Calu3 (cell line): ENCODE results near the gene NTNG2. TPM values are rescaled to one million over a fixed set of nuclear protein-coding genes. Genes with fewer than 3 reads are reported as not detected.
"Not testable (repeated sequence)": the region's sequence is repeated elsewhere in the genome, so short reads cannot be mapped to it uniquely, and the experiment has no call there.

ENCODE experiments used
- BruUV-seq: library from RNA; stranded (reverse); fragments of 400-500 nt; replicated peaks from 2 replicates; lab custom pipeline; 2021; lab: Mats Ljungman, UMichigan
- CTCF ChIA-PET: fragments of 300-600 bp; sonication (Branson Sonifier 250); formaldehyde crosslinking; loops from one replicate; lab custom pipeline; 2022; ENCODE audit warnings: antibody characterized with exemption; lab: Charles Lee
- DNase-seq: peaks from one replicate; pipeline ENCODE4 v3.0.0; 2022
- H3K27ac Mint-ChIP-seq: one replicate; pipeline ENCODE4 v1.8.0; 2022; ENCODE audit warnings: mixed read lengths; ENCODE audit not compliant: unreplicated experiment
- H3K27me3 Mint-ChIP-seq: one replicate; pipeline ENCODE4 v1.8.0; 2022; ENCODE audit warnings: mixed read lengths; ENCODE audit not compliant: unreplicated experiment
- H3K36me3 Mint-ChIP-seq: one replicate; pipeline ENCODE4 v1.8.0; 2022; ENCODE audit warnings: mild to moderate bottlenecking, moderate library complexity, mixed read lengths; ENCODE audit not compliant: insufficient read depth, unreplicated experiment
- H3K4me1 Mint-ChIP-seq: one replicate; pipeline ENCODE4 v1.8.0; 2022; ENCODE audit warnings: mild to moderate bottlenecking, low read depth, mixed read lengths; ENCODE audit not compliant: unreplicated experiment
- H3K4me3 Mint-ChIP-seq: one replicate; pipeline ENCODE4 v1.8.0; 2022; ENCODE audit warnings: mild to moderate bottlenecking, low read depth, moderate library complexity, mixed read lengths; ENCODE audit not compliant: unreplicated experiment
- H3K9me3 Mint-ChIP-seq: one replicate; pipeline ENCODE4 v1.8.0; 2022; ENCODE audit warnings: low read depth, mixed read lengths; ENCODE audit not compliant: unreplicated experiment
- CTCF ChIP-seq: fragments of 200-600 bp; IDR thresholded peaks from one replicate; pipeline ENCODE4 v1.8.0; 2022; ENCODE audit warnings: antibody characterized with exemption; ENCODE audit not compliant: unreplicated experiment
- intact Hi-C: fragments of 100-400 bp; cut with micrococcal nuclease; formaldehyde crosslinking; loops from one replicate; pipeline ENCODE4 v1.10.0; 2022; ENCODE audit not compliant: unreplicated experiment
- total RNA-seq: library from RNA; stranded (reverse); gene quantifications from 2 replicates; pipeline ENCODE4 v1.2.3, GENCODE V29; 2022

NTNG2 gene
- total RNA-seq, 1 experiment from 2014 or later, result not detected

GRCh38 chr9:132268725-132269352 lies 107.0 kb downstream of the NTNG2 start:
- Mint-ChIP-seq H3K36me3 (peaks cover 50% of the 10 kb centered on the region), H3K27ac (peak overlapping the region; percentile 69), H3K27me3 (no peaks in the 10 kb centered on the region), H3K4me1 (no peaks in the 10 kb centered on the region), H3K9me3 (no peaks in the 10 kb centered on the region), H3K4me3 (no peak overlapping the region)
- CTCF ChIA-PET, result no interaction called here
- peak; percentile 46 for DNase-seq
- no TSS peak for BruUV-seq
- peak; percentile 56 for TF ChIP-seq CTCF
- intact Hi-C loops, result no loop called here

- intact Hi-C loops, CTCF ChIA-PET: not testable (repeated sequence)
- peak overlapping the region; percentile 72 for H3K27ac Mint-ChIP-seq
Measured at GRCh38 chr9:132269704-132270516, 108.1 kb downstream of the NTNG2 start.

GRCh38 chr9:132274861-132275260 lies 113.0 kb downstream of the NTNG2 start:
- no TSS peak for BruUV-seq
- Mint-ChIP-seq H3K4me1 (no peaks in the 10 kb centered on the region), H3K36me3 (peaks cover 50% of the 10 kb centered on the region), H3K4me3 (no peak overlapping the region), H3K9me3 (no peaks in the 10 kb centered on the region), H3K27me3 (no peaks in the 10 kb centered on the region), H3K27ac (no peak overlapping the region)
- DNase-seq, result no peak
- intact Hi-C loops, result no loop called here
- TF ChIP-seq CTCF, result no peak
- CTCF ChIA-PET, result no interaction called here

More at GRCh38 chr9:132269704-132270516, 108.1 kb downstream of the NTNG2 start:
- not testable (repeated sequence) for H3K4me3 Mint-ChIP-seq, H3K27me3 Mint-ChIP-seq, BruUV-seq, H3K9me3 Mint-ChIP-seq, H3K4me1 Mint-ChIP-seq
- DNase-seq, result peak; percentile 36
- H3K36me3 Mint-ChIP-seq, result peaks cover 52% of the 10 kb centered on the region

GRCh38 chr9:132283165-132283564 lies 121.3 kb downstream of the NTNG2 start:
- Mint-ChIP-seq H3K4me3 (no peak overlapping the region), H3K9me3 (no peaks in the 10 kb centered on the region), H3K36me3 (peaks cover 34% of the 10 kb centered on the region), H3K27me3 (no peaks in the 10 kb centered on the region), H3K27ac (no peak overlapping the region), H3K4me1 (no peaks in the 10 kb centered on the region)
- TF ChIP-seq CTCF, result no peak
- intact Hi-C loops, result no loop called here
- CTCF ChIA-PET, result interaction anchor here (0.6 kb wide), 1 partner anchor 11 kb away, joined by 3 read pairs; no protein-coding TSS in a partner anchor
- DNase-seq, result no peak
- BruUV-seq, result no TSS peak
